GM12892 (cell line): ENCODE data around the gene CD74.

Experiments
- DNase-seq: peaks from one replicate; pipeline ENCODE4 v3.0.0; 2011; ENCODE audit not compliant: insufficient read length
- FAIRE-seq: peaks from 2 replicates; lab custom pipeline; 2011; peaks lifted over from hg19 to GRCh38; lab: Jason Lieb, UNC
- POLR2A ChIP-seq: IDR thresholded peaks from 2 replicates; pipeline ENCODE4 v1.6.1; 2011; ENCODE audit warnings: low read depth, low read length, control low read depth
- POLR2AphosphoS5 ChIP-seq: IDR thresholded peaks from 2 replicates; pipeline ENCODE4 v1.6.1; 2011; ENCODE audit warnings: low read depth, low read length, control low read depth
- TAF1 ChIP-seq: IDR thresholded peaks from 2 replicates; pipeline ENCODE4 v1.6.1; 2011; ENCODE audit warnings: low read depth, mild to moderate bottlenecking, control low read depth, low read length, borderline replicate concordance

The CD74 gene

DNA sequence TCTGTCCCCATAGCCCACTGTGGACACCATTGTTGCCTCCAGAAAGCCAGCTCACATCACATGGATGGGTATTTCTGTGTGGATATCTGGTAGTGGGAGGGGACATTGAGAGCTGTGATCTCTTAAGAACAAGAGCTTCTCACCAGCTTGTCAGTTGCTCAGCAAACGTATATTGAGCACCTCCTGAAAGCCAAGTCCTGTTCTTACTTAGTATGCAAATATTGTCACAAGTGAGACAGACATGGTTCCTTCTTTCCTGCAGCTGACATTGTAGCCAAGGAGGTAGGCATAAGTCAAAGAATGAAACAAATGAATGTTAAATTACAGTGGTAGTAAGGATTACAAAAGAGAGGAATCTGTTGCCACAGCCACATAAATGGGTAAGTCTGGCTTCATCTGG lies 51.4 kb downstream of the CD74 start:
- TF ChIP-seq POLR2A (no peak), TAF1 (no peak), POLR2AphosphoS5 (no peak)
- DNase-seq, result no peak
- peak; percentile 57 for FAIRE-seq

GRCh38 chr5:150358261-150359095 lies 54.2 kb downstream of the CD74 start:
- FAIRE-seq, result no peak
- TF ChIP-seq TAF1 (no peak), POLR2A (no peak), POLR2AphosphoS5 (no peak)
- no peak for DNase-seq

- peak; percentile 89 for DNase-seq
- TF ChIP-seq POLR2A (peak; percentile 68; the same call in 1 of the 2 replicates), POLR2AphosphoS5 (0 out of 2 replicates have a peak, but pooled peaks have one; percentile 33), TAF1 (peak; percentile 36; the same call in 1 of the 2 replicates)
- FAIRE-seq, result peak; percentile 91
Observed at GRCh38 chr5:150357326-150358260, 55.1 kb downstream of the CD74 start, which contains the start of gene TCOF1. TSS of gene TCOF1 (plus strand) at chr5:150357697. CDS start at chr5:150357747, 50 bp downstream.

DNA sequence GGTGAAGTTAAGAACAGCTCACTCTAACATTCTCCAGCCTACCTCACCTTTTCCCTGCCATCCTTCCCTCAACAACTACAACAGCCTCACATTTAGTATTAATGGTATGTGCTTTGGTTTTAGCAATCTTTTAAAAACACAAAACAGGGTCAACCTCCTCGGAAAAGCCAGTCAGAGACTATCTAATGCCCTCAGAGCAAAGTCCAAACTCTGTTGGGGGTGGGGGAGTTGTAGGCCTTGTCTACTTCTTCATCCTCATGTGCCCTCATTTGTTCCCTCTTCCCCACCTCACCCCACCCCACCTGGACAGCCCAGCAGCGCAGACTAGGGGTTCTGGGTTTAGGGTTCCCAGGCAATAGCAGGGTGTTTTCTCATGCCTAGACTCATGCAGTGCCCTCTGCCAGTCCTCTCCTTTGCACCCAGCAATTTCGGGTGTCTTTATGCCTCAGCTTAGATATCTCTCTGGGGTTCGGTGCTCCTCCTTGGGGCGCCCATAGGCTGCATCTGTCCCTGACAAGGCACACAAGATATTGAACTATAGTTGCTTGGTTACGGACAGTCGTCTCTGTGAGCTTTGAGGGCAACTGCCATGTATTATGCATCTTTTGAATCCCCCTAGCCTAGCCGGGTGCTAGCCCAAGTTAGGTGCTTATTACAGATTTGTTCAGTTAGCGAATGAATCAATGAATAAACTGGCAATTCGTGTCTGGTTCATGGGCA lies 56.0 kb downstream of the CD74 start:
- TF ChIP-seq TAF1, result no peak
- TF ChIP-seq POLR2AphosphoS5, result no peak
- no peak for TF ChIP-seq POLR2A
- DNase-seq (no peak), FAIRE-seq (no peak)

- FAIRE-seq, result no peak
- no peak for DNase-seq
- no peak for TF ChIP-seq POLR2AphosphoS5
Observed at GRCh38 chr5:150355791-150356190, 56.9 kb downstream of the CD74 start.

- no peak for FAIRE-seq
- DNase-seq, result no peak
- TF ChIP-seq TAF1 (no peak), POLR2A (no peak), POLR2AphosphoS5 (no peak)
Observed at GRCh38 chr5:150353032-150353675, 59.6 kb downstream of the CD74 start.

DNA sequence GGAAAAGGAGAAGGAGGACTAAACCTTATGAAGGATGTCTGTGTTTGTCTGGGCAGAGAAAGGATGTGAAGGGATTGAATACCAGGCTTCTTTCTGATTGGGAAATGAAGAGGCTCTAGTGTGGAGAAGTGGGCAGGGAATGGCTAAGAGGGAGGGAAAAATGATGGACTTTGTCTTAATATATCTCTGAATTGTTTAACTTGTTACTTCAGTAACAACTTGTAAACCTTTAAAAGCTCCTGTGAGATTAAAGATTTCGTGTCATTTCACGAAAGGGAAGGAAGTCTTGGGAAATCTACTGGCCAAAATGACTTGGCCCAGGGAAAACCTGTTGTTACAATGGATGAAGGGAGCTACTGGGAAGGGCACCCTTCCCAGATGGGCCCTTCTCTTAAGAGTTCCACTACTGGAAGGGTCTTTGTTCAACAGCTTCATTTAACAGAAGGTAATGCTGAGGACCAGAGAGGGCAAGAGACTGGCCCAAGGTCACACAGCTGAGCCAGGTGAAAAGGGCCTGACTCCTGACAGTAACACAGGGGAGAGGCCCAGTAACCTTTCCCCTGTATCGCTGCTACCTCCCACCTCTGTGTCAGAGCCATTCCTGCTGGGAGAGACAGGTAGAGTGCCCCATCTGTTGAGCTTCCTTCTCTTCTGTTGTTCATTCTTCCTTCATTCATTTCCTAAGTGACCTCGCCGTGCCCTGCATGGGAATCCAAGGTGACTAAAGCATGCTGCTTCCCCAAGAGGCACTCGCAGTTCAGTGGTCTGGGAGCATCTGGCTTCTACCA lies 60.3 kb downstream of the CD74 start:
- DNase-seq (no peak), FAIRE-seq (no peak)
- TF ChIP-seq POLR2A (no peak), POLR2AphosphoS5 (no peak), TAF1 (no peak)
